Superior temporal gyrus (tissue), 1 donor: ENCODE data around the gene DKC1.
A peak's percentile ranks its signal among the peaks of the same experiment; 100 is the strongest.

ENCODE experiments used
- DNase-seq: peaks from one replicate; pipeline ENCODE4 v3.0.0-alpha.2; 2016; ENCODE audit errors: extremely low spot score

DKC1 gene

DNA sequence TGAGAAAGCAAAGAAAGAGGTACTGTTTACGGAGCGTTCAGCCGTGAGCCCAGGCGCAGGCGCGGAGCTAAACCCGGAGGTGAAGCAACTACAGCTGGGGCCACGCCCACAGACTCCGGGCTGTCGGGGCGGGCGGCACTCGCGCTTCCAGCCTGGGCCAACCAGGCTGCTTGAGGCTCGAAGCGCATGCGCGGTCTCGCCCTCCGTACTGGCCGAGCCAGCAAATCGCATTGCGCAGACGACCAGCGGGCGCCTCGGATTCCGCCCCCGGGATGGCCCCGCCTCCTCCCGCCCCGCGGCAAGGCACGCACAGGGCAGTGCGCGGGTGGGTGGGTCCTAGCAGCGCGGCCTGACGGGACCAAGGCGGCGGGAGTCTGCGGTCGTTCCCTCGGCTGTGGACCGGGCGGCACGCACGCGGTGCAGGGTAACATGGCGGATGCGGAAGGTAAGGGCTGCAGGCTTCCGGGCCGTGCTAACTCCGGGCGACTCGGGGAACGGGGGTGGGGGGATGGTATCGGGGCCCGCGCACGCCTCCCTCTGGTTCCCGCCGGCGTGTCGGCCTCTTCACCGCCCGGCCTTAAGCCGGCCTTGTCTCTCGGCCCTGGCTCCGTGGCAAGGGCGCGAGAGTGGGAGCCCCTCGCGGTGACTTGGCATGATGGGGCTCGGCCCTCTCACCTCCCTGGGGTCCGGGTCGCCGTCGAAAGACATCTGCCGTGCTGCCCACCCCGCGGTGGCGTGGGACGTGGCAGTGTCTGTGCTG, at the start of gene DKC1:
TSS of gene DKC1 (plus strand) at position 328 of the 760 bp plus-strand sequence. CDS start at position 430, 102 bp downstream.
- DNase-seq = peak; percentile 92

DNA sequence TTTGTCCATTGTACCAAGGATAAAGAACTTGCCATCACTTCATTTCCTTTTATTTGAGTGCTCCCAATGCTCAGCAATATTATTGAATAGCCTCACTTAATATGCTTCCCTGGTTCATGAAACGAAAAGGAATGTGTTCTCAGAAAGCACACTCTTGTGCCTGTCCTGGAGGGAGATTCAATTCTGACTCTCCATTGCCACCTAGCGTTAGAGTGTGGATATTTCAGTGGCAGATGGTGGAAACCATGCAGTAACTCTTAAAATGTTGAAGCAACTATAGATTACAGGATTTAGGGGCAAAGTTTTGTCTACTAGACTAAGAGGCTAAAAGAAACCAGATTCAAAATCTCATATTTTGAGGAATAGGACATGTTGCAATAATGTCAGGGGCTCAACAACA, 47.7 kb upstream of the DKC1 start:
- peak; percentile 80 for DNase-seq

DNA sequence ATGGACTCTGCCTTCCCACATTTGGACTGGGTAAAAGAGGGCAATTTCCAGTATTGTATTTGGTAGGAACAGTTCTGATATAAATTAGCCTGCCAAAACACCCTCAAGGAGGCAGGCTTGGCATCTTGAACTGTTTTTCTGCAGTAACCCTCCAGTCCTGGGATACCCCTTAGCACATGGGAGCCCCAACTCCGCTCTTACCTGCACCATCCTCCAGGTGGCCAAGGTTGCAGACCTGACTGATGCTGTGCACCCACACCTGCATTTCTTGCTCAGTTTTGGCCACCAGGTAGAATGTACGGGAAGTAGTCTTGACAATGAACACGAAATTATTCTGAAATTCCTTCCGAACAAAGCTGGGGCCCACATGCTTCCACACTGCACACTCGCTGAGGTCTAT, 46.8 kb upstream of the DKC1 start:
- DNase-seq = no peak

DNA sequence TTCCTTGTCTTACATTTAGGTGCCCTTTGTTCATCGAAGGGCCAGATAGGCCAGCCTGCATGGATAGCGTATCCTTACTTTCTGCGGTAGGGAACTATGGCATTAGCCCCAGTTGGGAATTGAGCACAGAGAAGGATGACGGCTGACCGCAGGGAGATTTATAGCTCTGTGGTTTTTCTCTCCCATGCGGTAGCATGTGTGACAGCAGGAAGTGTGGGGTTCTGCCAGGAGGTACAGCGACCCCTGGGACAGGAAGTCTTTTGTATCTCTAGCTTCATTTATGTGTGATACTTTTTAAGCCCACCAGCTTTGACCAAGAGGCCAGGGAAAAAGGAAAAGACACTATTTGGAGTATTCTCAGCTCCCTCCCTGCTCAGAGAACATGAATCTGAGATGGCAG, 44.8 kb upstream of the DKC1 start:
- DNase-seq = no peak

- DNase-seq = no peak
Measured at GRCh38 chrX:154718616-154719015, 44.0 kb upstream of the DKC1 start.

- no peak for DNase-seq
Measured at GRCh38 chrX:154719132-154719675, 43.5 kb upstream of the DKC1 start.

GRCh38 chrX:154720067-154720466, 42.6 kb upstream of the DKC1 start:
- DNase-seq = no peak

DNA sequence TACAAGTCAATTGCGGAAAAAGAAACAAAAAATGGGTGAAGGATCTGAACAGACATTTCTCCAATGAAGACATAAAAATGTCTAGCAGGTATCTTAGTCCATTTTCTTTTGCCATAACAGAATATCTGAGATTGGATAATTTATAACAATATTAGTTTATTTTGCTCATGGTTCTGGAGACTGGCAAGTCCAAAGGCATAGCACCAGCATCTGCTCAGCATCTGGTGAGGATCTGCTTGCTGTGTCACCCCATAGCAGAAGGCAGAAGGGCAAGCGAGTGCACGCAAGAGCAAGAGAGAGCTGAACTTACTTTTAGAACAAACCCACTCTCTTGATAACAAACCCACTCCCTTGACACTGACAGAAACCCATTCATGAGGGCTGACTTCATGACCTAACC, 41.5 kb upstream of the DKC1 start:
- no peak for DNase-seq

- DNase-seq = no peak
Measured at GRCh38 chrX:154724993-154725756, 37.5 kb upstream of the DKC1 start.

- DNase-seq = no peak
Measured at GRCh38 chrX:154727418-154727817, 35.2 kb upstream of the DKC1 start.

GRCh38 chrX:154727871-154728270, 34.8 kb upstream of the DKC1 start:
- no peak for DNase-seq

DNA sequence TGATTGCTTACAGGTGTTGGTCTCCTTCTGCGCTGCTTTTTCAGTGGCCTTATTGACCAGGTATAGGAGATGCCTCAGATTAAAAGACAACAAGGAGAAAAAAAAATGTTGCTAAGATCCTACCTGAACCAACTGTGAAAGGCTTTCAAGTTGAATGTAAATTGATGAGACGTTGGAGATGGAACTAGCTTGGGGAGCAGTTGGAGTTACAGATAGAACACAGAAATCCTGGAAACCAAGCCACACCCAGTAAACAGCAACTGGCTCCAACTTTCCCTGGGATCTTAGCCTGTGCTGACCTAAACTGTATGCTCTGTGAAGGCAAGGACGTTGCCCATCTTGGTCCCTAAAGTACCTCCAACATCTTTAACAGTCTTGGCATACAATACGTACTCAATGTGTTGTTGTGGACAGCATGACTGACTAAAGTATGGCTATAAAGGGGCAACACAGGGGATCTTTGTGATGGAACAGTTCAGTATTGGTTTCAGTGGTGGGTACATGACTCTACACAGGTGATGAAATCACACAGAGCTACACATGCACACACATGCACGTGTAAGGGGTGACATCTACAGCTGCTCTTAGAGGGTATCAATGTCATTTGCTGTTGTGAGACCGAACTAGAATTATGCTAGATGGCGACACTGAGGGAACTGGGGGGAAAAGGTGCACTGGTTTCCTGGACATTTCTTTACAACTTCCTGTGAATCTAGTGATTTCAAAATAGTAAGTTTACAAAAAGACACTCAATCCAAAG, 34.1 kb upstream of the DKC1 start:
- no peak for DNase-seq

DNA sequence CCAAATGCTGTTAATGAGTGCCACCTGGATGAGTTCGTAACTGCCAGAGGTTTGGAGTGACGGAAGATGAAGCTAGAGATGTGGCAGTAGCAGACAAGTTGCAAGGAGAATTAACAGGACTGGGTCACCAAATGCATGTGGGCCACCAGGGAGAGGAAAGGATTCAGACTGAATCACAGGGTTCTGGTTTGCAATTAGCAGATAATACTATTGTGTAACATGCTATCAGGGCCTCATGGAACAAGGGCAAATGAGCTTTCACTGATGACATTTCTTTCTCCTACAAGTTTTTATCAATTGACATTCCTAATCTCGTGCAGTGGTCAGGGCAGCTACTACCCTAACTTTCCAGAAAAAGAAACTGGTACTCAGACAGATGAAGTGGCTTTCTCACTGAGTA, 33.2 kb upstream of the DKC1 start:
- no peak for DNase-seq

DNA sequence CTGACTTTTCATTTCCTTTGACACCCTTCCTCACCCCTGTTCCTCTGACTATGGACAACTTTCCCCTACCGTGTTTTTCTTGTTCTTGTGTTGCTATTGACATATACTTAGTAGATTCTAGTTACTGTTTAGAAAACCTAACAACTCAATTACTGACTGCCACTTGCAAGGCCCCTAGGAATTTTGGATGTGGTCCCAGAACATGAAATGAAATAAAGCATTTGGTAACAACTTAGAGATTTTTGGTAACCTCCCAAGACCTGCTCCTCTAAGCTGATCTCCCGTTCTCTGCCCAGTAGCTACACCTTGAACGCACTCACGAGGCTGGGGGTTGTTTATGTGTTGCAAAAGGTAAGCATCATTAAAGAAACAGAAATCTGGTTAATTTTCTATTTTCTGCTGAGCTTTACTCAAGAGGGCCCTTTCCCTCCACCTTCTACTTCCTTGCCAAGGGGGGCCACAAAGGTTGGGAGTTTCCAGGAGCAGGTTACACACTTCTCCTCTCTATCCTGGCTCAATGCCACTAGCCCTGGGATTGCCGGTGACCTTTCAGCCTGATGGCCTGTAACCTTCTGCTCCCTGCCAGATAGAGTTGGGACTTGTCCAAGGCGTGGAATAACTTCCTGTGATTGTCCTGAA, 32.3 kb upstream of the DKC1 start:
- DNase-seq = no peak

DNA sequence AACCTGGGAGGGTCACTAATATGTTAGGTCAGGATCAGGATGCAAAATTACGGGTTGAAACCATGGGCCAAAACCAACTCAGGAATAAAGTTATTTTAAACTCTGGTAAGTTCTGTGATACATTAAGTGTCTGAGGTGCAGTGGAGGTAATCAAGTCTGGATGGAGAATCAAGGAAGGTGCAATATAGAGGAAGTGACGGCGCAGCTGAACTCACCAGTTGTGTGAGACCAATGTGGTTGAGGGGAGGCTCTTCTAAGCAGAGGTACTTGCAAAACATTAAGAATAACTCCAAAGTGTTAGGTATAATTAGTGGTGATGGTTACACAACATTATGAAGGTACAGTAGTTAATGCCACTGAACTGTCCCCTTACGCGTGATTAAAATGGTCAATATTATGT, 31.5 kb upstream of the DKC1 start:
- no peak for DNase-seq

DNA sequence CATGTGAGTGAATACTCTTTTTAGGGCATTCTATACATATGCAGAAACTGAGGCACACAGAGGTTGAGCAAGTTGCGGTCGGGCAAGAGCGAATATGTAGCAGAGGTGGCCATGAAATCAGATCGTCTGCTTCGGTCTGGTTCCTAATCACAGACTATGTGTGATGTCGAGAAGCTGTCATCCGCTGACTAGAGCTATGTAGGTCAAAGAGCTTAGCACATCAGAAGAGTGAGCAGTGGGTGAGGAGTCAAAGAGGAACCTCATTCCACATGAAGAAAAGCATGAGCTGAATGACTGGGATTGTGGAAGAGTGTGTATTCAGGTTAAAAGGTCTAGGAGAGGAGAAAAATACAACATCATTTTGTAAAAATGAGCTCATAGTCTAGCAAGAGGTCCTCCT, 30.8 kb upstream of the DKC1 start:
- no peak for DNase-seq

- DNase-seq = no peak
Measured at GRCh38 chrX:154732421-154733065, 30.1 kb upstream of the DKC1 start.

DNA sequence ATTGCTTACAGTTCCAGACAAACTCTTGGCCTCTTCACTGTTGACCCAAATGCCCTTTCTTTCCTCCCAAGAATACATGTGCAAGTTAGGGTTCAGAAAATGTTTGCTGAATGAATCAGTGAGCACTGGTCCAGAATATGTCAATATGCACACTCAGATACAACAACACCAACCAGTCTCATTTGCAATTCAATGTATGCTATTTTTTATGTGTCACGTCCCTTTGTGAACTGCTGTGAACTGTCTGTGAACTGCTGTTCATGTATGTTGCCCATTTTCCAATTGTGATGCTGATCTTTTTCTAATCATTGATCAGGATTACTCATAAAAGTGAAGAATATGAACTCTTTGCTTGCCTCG, 29.6 kb upstream of the DKC1 start:
- DNase-seq = no peak

DNA sequence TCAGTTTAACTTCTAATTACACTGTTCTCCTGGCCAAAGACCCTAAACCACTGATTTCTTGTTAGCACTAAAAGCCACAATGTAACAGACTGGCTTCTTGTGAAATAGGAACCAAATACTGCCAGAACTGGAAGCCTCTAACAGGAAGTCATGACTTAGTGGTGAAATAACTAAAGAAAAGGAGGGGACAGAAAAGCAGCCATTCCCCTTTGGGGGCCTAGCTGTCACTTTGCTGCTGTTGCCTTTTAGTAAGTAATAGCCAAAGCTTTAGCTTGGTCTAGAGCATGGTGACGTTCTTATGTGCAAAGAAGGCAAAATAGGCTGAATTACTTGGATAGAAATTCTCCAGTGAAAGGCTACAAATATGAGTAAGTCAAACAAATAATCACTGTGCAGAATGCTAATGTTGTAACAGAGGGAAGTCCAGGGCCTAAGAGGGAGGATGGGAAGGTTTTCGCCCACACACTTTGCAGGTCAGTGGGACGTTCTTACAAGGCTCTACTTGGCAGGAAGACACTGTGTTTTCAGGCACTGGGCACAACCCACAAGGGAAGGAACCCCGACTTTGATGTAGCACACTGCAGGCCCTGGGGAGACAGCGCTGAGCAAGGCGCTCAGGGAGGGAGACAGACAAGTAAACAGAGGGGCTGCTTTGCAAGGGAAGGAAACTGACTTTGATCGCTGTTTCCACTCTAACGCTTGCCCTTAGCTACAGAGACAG, 28.4 kb upstream of the DKC1 start:
- peak; percentile 12 for DNase-seq

GRCh38 chrX:154735695-154736393, 26.8 kb upstream of the DKC1 start:
- no peak for DNase-seq
